Neural crest cell (in vitro differentiated cells): ENCODE results near the gene AKAP13. TPM values are rescaled to one million over a fixed set of nuclear protein-coding genes. Genes with fewer than 3 reads are reported as not detected.

Experiments used
- DNase-seq: peaks from one replicate; pipeline ENCODE4 v3.0.0; 2021; ENCODE audit warnings: low read depth, mixed read lengths, low spot score
- H3K27ac Mint-ChIP-seq: one replicate; pipeline ENCODE4 v1.8.0; 2021; ENCODE audit warnings: mild to moderate bottlenecking, mixed read lengths; ENCODE audit not compliant: unreplicated experiment
- H3K27me3 Mint-ChIP-seq: 2 replicates; pipeline ENCODE4 v1.8.0; 2021; ENCODE audit warnings: low read depth, mild to moderate bottlenecking, mixed read lengths
- H3K36me3 Mint-ChIP-seq: 2 replicates; pipeline ENCODE4 v1.8.0; 2021; ENCODE audit warnings: low read depth, mild to moderate bottlenecking, mixed read lengths
- H3K4me1 Mint-ChIP-seq: 2 replicates; pipeline ENCODE4 v1.8.0; 2021; ENCODE audit warnings: mixed read lengths
- H3K4me3 Mint-ChIP-seq: one replicate; pipeline ENCODE4 v1.8.0; 2021; ENCODE audit warnings: mild to moderate bottlenecking, mixed read lengths
- H3K9me3 Mint-ChIP-seq: 2 replicates; pipeline ENCODE4 v1.8.0; 2021; ENCODE audit warnings: mixed read lengths
- total RNA-seq: library from RNA; stranded (reverse); gene quantifications from 2 replicates; pipeline ENCODE4 v1.2.1, GENCODE V29; 2021
- TF ChIP-seq, protein P1 (sequence below): fragments of 200-600 bp; sonication (generic); conservative IDR thresholded peaks from 2 replicates; pipeline ENCODE4 v1.5.0; 2021; ENCODE audit warnings: antibody characterized with exemption, mild to moderate bottlenecking

Gene AKAP13
- total RNA-seq, 1 donor from 2014 or later: 81.3 TPM

DNA sequence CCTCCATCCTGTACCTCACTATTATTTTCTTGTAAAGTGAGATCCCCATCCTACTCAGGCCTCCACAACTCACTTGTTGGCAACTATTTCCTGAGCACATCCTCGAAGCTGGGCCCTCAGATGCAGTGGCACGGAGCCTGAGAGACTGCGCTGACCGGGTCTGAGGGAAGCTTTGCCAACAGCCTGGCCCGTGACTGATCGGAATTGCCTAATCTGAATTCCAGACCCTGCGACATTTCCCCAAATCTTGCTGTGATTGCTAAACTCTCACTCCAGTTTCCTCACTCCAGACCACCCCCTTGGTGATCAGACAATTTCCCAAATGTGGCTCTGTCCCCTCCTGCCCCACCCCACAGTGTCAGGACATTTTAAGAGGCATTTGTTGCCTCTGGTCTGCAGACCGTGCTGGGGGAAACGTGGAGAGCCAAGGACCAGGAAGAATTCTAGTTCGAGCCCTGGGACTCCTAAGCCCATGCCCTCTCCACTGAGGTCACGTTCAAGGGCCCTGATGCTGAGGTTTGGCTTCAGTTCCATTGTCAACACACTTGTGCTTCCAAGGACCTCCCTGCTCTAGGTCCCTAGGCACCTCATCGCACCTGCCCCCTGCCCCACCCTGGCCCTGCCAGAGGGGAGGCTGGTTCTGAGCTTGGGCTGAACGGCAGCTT is 391.5 kb downstream of the AKAP13 start:
- Mint-ChIP-seq H3K4me1 (peaks cover 22% of the 10 kb centered on the region), H3K4me3 (no peak overlapping the region), H3K36me3 (peaks cover 7% of the 10 kb centered on the region), H3K27ac (peak overlapping the region; percentile 92), H3K27me3 (no peaks in the 10 kb centered on the region), H3K9me3 (no peaks in the 10 kb centered on the region)
- TF ChIP-seq, protein P1, sequence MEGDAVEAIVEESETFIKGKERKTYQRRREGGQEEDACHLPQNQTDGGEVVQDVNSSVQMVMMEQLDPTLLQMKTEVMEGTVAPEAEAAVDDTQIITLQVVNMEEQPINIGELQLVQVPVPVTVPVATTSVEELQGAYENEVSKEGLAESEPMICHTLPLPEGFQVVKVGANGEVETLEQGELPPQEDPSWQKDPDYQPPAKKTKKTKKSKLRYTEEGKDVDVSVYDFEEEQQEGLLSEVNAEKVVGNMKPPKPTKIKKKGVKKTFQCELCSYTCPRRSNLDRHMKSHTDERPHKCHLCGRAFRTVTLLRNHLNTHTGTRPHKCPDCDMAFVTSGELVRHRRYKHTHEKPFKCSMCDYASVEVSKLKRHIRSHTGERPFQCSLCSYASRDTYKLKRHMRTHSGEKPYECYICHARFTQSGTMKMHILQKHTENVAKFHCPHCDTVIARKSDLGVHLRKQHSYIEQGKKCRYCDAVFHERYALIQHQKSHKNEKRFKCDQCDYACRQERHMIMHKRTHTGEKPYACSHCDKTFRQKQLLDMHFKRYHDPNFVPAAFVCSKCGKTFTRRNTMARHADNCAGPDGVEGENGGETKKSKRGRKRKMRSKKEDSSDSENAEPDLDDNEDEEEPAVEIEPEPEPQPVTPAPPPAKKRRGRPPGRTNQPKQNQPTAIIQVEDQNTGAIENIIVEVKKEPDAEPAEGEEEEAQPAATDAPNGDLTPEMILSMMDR: no peak
- DNase-seq: no peak

DNA sequence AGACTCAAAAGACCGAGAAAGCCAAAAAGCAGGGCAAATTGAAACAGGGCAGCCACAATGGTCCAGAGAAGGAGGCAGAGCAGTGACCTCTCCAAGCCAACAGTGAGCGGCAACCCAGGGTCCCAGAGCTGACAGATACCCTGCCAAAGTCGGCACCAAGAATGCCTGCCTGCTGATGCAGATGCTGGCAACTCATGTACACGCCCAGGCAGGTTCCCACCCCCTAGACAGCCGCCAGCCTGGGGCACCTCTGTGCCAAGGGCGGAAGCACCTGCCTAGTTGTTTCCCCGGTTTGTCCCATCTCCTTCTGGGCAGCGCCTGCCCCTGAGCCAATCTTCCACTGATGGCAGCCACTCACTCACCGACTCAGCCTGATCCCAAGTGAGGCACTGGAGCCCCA is 392.3 kb downstream of the AKAP13 start:
- Mint-ChIP-seq H3K9me3 (no peaks in the 10 kb centered on the region), H3K4me1 (peaks cover 25% of the 10 kb centered on the region), H3K4me3 (no peak overlapping the region), H3K27ac (peak overlapping the region; percentile 62), H3K36me3 (peaks cover 7% of the 10 kb centered on the region), H3K27me3 (no peaks in the 10 kb centered on the region)
- no peak for DNase-seq
- TF ChIP-seq, protein P1: no peak

DNA sequence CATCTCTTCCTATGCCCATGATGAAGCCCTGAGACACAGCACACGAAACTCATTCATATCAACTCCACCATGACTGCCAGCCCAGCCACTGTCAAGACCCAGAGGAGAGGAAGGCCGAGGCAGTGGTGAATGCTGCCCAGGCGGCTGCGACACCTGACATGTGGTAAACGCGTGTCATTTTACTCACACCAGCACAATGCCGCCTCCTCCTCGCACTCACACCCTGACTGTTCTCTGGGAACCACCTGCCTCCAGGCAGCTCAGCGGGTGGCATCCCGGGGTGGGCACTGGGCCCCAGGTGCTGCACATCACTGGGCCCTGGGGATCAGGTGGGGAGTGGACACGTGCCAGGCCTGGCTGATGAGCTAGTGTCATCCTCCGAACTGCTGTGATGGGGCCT is 392.8 kb downstream of the AKAP13 start:
- Mint-ChIP-seq H3K4me3 (no peak overlapping the region), H3K27me3 (no peaks in the 10 kb centered on the region), H3K4me1 (peaks cover 31% of the 10 kb centered on the region), H3K9me3 (no peaks in the 10 kb centered on the region), H3K27ac (peak overlapping the region; percentile 15), H3K36me3 (peaks cover 7% of the 10 kb centered on the region)
- TF ChIP-seq, protein P1: no peak
- DNase-seq: no peak

DNA sequence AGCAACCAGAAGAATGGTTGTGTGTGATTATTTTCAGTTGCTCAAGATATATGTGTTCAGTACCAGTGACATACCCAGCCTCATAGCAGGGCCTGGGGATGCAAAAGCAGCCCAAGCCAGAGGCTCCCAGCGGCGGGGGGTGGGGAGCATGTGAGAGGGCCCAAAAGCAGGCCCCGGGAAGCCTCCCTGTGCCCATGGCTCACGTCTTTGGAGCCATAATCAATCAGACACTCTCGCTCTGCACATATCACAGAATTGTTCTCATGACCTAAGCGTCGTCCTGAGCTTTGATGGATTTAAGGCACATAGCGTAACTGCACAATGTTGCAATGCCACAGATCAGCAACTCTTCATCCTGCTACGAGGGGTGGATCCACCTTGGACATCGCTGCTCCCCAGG is 393.6 kb downstream of the AKAP13 start:
- Mint-ChIP-seq H3K27me3 (no peaks in the 10 kb centered on the region), H3K27ac (no peak overlapping the region), H3K36me3 (peaks cover 4% of the 10 kb centered on the region), H3K9me3 (no peaks in the 10 kb centered on the region), H3K4me1 (peaks cover 33% of the 10 kb centered on the region), H3K4me3 (no peak overlapping the region)
- DNase-seq: no peak
- TF ChIP-seq, protein P1: no peak

DNA sequence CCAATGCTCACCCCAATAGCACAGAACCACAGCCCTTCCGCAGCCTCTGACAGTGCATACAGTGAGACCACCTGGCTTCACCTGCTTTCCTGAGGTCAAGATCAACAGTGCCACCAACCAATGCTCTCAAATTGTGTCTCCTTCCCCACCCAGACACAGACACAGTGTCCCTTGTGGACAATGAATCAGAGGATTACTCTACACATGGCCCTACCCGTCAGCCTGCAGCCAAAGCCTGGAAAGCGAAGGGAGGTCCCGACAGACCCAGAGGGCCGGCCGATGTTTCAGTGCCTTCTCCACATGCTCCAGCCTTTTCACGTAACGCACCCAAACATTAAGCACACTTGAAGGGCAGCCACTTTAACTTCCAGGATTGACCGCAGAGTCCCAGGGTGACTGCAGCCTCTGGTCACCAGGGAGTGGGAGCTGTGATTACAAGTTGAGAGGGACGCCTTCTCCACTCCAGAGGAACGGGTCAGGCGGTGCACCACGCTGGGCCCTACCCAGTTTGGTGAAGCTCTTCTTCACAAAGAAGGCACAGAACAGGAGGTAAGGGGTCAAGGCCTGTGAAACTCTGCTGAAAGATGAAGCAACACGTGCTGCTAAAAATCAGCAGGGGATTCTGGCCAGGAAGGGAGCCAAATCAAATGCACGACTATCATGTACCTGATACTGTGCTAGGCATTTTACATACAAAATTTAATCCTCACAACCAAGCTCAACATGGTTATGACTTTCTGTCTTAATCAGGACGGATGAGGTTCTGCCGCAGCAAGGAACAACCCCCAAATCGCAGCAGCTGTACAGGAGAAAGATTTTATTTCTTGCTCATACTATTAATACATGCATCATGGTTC is 397.1 kb downstream of the AKAP13 start:
- no peak for DNase-seq
- H3K36me3 Mint-ChIP-seq: no peaks in the 10 kb centered on the region
- no peaks in the 10 kb centered on the region for H3K9me3 Mint-ChIP-seq
- no peak overlapping the region for H3K4me3 Mint-ChIP-seq
- H3K27ac Mint-ChIP-seq: peak overlapping the region; percentile 60
- peaks cover 48% of the 10 kb centered on the region for H3K4me1 Mint-ChIP-seq
- H3K27me3 Mint-ChIP-seq: no peaks in the 10 kb centered on the region
- TF ChIP-seq, protein P1: no peak
